H9 (cell line): ENCODE data around the gene LRRC27. TPM values are rescaled to one million over a fixed set of nuclear protein-coding genes. Genes with fewer than 3 reads are reported as not detected.
"Not testable (repeated sequence)": the region's sequence is repeated elsewhere in the genome, so short reads cannot be mapped to it uniquely, and the experiment has no call there.

Source experiments
- DNase-seq: peaks from one replicate; pipeline ENCODE4 v3.0.0-alpha.2; 2017
- H2AFZ ChIP-seq: one replicate; pipeline ENCODE4 v1.6.1; 2013; ENCODE audit warnings: mild to moderate bottlenecking, low read length, control low read depth, moderate library complexity
- H2AK5ac ChIP-seq: 2 replicates; pipeline ENCODE4 v1.6.1; 2013; ENCODE audit warnings: low read length, control low read depth, mixed read lengths; ENCODE audit not compliant: insufficient read length
- H2BK120ac ChIP-seq: one replicate; pipeline ENCODE4 v1.6.1; 2013; ENCODE audit warnings: low read depth, mild to moderate bottlenecking, low read length, control low read depth, inconsistent platforms; ENCODE audit not compliant: poor library complexity, severe bottlenecking
- H2BK12ac ChIP-seq: 2 replicates; pipeline ENCODE4 v1.6.1; 2013; ENCODE audit warnings: low read length, control low read depth, mixed read lengths, low read depth; ENCODE audit not compliant: insufficient read length
- H2BK15ac ChIP-seq: 2 replicates; pipeline ENCODE4 v1.6.1; 2013; ENCODE audit warnings: low read depth, low read length, control low read depth
- H2BK20ac ChIP-seq: one replicate; pipeline ENCODE4 v1.6.1; 2013; ENCODE audit warnings: low read depth, mild to moderate bottlenecking, low read length, control low read depth, inconsistent platforms; ENCODE audit not compliant: poor library complexity, severe bottlenecking
- H2BK5ac ChIP-seq: 2 replicates; pipeline ENCODE4 v1.6.1; 2013; ENCODE audit warnings: low read length, control low read depth, mixed read lengths; ENCODE audit not compliant: insufficient read length
- H3K14ac ChIP-seq: 2 replicates; pipeline ENCODE4 v1.6.1; 2013; ENCODE audit warnings: low read length, control low read depth; ENCODE audit not compliant: insufficient read depth
- H3K18ac ChIP-seq: 2 replicates; pipeline ENCODE4 v1.6.1; 2013; ENCODE audit warnings: low read depth, mild to moderate bottlenecking, mixed read lengths, low read length, control low read depth; ENCODE audit not compliant: insufficient read length
- H3K23ac ChIP-seq: 2 replicates; pipeline ENCODE4 v1.6.1; 2013; ENCODE audit warnings: low read length, control low read depth, mixed read lengths, low read depth; ENCODE audit not compliant: insufficient read length
- H3K23me2 ChIP-seq: 2 replicates; pipeline ENCODE4 v1.6.1; 2013; ENCODE audit warnings: low read depth, mild to moderate bottlenecking, mixed read lengths, low read length, control low read depth; ENCODE audit not compliant: insufficient read length, poor library complexity, severe bottlenecking
- H3K27ac ChIP-seq: 2 replicates; pipeline ENCODE4 v1.5.1; 2013; ENCODE audit warnings: low read length, control low read depth, mixed read lengths, low read depth; ENCODE audit not compliant: insufficient read length
- H3K27me3 ChIP-seq: 2 replicates; pipeline ENCODE4 v1.6.1; 2013; ENCODE audit warnings: low read length, control low read depth, inconsistent platforms; ENCODE audit not compliant: insufficient read depth
- H3K4ac ChIP-seq: 2 replicates; pipeline ENCODE4 v1.6.1; 2013; ENCODE audit warnings: low read depth, mild to moderate bottlenecking, control low read depth, inconsistent platforms, low read length, moderate library complexity
- H3K4me1 ChIP-seq: 2 replicates; pipeline ENCODE4 v1.6.1; 2013; ENCODE audit warnings: low read length, control low read depth, inconsistent platforms; ENCODE audit not compliant: insufficient read depth
- H3K4me2 ChIP-seq: 2 replicates; pipeline ENCODE4 v1.6.1; 2013; ENCODE audit warnings: low read length, control low read depth, mixed read lengths; ENCODE audit not compliant: insufficient read length, insufficient read depth
- H3K56ac ChIP-seq: 2 replicates; pipeline ENCODE4 v1.6.1; 2013; ENCODE audit warnings: low read depth, mild to moderate bottlenecking, mixed read lengths, low read length, control low read depth; ENCODE audit not compliant: insufficient read length
- H3K79me1 ChIP-seq: 2 replicates; pipeline ENCODE4 v1.6.1; 2013; ENCODE audit warnings: low read depth, mild to moderate bottlenecking, moderate library complexity, low read length, control low read depth, inconsistent platforms; ENCODE audit not compliant: insufficient read depth, poor library complexity, severe bottlenecking
- H3K79me2 ChIP-seq: 2 replicates; pipeline ENCODE4 v1.6.1; 2013; ENCODE audit warnings: low read length, control low read depth, inconsistent platforms; ENCODE audit not compliant: insufficient read depth
- H3K9ac ChIP-seq: 2 replicates; pipeline ENCODE4 v1.6.1; 2013; ENCODE audit warnings: low read length, control low read depth, mixed read lengths; ENCODE audit not compliant: insufficient read length; ENCODE audit errors: extremely low read depth
- H3K9me3 ChIP-seq: one replicate; pipeline ENCODE4 v1.6.1; 2013; ENCODE audit warnings: low read depth, low read length, inconsistent platforms; ENCODE audit not compliant: control insufficient read depth
- H3T11ph ChIP-seq: one replicate; pipeline ENCODE4 v1.6.1; 2013; ENCODE audit warnings: mild to moderate bottlenecking, low read length, control low read depth, inconsistent platforms
- H4K20me1 ChIP-seq: one replicate; pipeline ENCODE4 v1.6.1; 2013; ENCODE audit not compliant: control insufficient read depth, insufficient read length, insufficient read depth
- H4K5ac ChIP-seq: 2 replicates; pipeline ENCODE4 v1.6.1; 2013; ENCODE audit warnings: low read depth, mild to moderate bottlenecking, mixed read lengths, low read length, control low read depth; ENCODE audit not compliant: insufficient read length
- H4K8ac ChIP-seq: replicated peaks from 2 replicates; pipeline ENCODE4 v1.6.1; 2013; ENCODE audit warnings: low read length, control low read depth, mixed read lengths, low read depth; ENCODE audit not compliant: insufficient read length
- H4K91ac ChIP-seq: 2 replicates; pipeline ENCODE4 v1.6.1; 2013; ENCODE audit warnings: low read depth, mild to moderate bottlenecking, moderate library complexity, mixed read lengths, low read length, control low read depth; ENCODE audit not compliant: insufficient read length
- H3K27ac Mint-ChIP-seq, 3 experiments: 2 replicates in 2 of 3; 3 replicates in 1 of 3; pipeline ENCODE4 v1.8.0; 2020 to 2021; ENCODE audit warnings: mixed read lengths in 3 of 3, mild to moderate bottlenecking in 1 of 3, moderate library complexity in 1 of 3
- H3K27me3 Mint-ChIP-seq: 2 replicates; pipeline ENCODE4 v1.8.0; 2021; ENCODE audit warnings: low read depth, mild to moderate bottlenecking, moderate library complexity, mixed read lengths
- H3K36me3 Mint-ChIP-seq, 3 experiments: 2 replicates in 2 of 3; 3 replicates in 1 of 3; pipeline ENCODE4 v1.8.0; 2020 to 2021; ENCODE audit warnings: low read depth in 3 of 3, mixed read lengths in 3 of 3; ENCODE audit not compliant: insufficient read depth in 1 of 3
- H3K4me1 Mint-ChIP-seq, 2 experiments: 2 replicates each; pipeline ENCODE4 v1.8.0; 2020; ENCODE audit warnings: mixed read lengths in 2 of 2
- H3K4me3 Mint-ChIP-seq, 2 experiments: 2 replicates in 1 of 2; 3 replicates in 1 of 2; pipeline ENCODE4 v1.8.0; 2020 to 2021; ENCODE audit warnings: mild to moderate bottlenecking in 2 of 2, mixed read lengths in 2 of 2, moderate library complexity in 1 of 2
- H3K9me3 Mint-ChIP-seq, 2 experiments: 2 replicates in 1 of 2; 3 replicates in 1 of 2; pipeline ENCODE4 v1.8.0; 2020; ENCODE audit warnings: mild to moderate bottlenecking in 2 of 2, mixed read lengths in 2 of 2, moderate library complexity in 1 of 2
- CTCF ChIP-seq: fragments of 200-600 bp; sonication (generic); conservative IDR thresholded peaks from 3 replicates; pipeline ENCODE4 v1.8.0; 2021; ENCODE audit warnings: antibody characterized with exemption, mild to moderate bottlenecking
- WGBS: extraction: QIAGEN DNeasy Blood & Tissue Kit; methylation state at CpG from one replicate; pipeline ENCODE4 v1.1.7; 2013; ENCODE audit warnings: missing lambda C conversion rate, low lambda C conversion rate, mixed read lengths; ENCODE audit not compliant: insufficient read length; ENCODE audit errors: extremely low coverage; 5-methylcytosine and 5-hydroxymethylcytosine counted together
- total RNA-seq: library from RNA; stranded (reverse); gene quantifications from 2 replicates; pipeline ENCODE4 v1.2.1, GENCODE V29; 2021

LRRC27 gene
- total RNA-seq, 1 experiment from 2014 or later: 2.7 TPM

DNA sequence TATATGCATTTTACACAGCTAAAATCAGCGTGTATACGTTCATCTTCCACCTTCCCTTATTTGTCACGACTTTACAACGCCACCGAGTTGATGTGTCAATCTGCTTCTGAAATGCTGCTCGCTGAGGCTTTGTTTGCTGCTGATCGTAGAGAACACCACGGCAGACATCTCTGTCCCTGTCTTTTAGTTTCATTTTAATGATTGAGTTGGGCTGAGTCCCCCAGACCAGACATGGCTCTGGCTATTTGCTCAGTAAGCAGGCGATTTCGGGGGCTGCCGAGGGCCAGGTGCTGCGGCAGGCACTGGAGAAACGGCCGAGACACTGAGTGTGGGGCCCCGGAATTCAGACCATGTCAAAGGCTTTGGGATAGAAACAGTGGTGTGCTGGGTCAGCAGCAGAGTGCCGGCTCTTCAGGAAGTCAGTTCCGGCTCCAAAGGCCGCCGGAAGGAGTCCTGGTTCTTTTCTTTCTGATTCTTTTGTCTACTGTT is 5.0 kb downstream of the LRRC27 start:
- peak overlapping the region in 1 of 2 experiments; percentile 25; a peak in 3 of 5 replicates for H3K4me3 Mint-ChIP-seq
- Histone ChIP-seq H3K23me2 (peaks cover 7% of the 10 kb centered on the region), H3K9ac (no peak overlapping the region)

GRCh38 chr10:132337854-132338253 is 5.9 kb downstream of the LRRC27 start:
- not testable (repeated sequence) for H2AK5ac ChIP-seq, H3K9ac ChIP-seq, H3K56ac ChIP-seq, H3K4me1 ChIP-seq, H2AFZ ChIP-seq, H4K5ac ChIP-seq, H3K23ac ChIP-seq, H3K79me1 ChIP-seq, DNase-seq, H3K14ac ChIP-seq, H2BK20ac ChIP-seq, H2BK5ac ChIP-seq, H3K4ac ChIP-seq, H3T11ph ChIP-seq, H3K27me3 ChIP-seq, H4K20me1 ChIP-seq, H3K23me2 ChIP-seq, H3K4me2 ChIP-seq, H3K27ac ChIP-seq, H2BK15ac ChIP-seq, H4K8ac ChIP-seq, H3K18ac ChIP-seq, H4K91ac ChIP-seq, H3K9me3 ChIP-seq, H2BK12ac ChIP-seq, H2BK120ac ChIP-seq, H3K79me2 ChIP-seq, H3K4me3 Mint-ChIP-seq, H3K36me3 Mint-ChIP-seq, H3K9me3 Mint-ChIP-seq
- H3K4me1 Mint-ChIP-seq: peaks cover 12 to 23% of the 10 kb centered on the region in 2 experiments
- no CpG with 5 or more reads among the region's 7 CpGs for WGBS
- peaks cover 15% of the 10 kb centered on the region for H3K27me3 Mint-ChIP-seq
- H3K27ac Mint-ChIP-seq: peak overlapping the region in 1 of 3 experiments; percentile 67; a peak in 2 of 7 replicates

More for the DNA sequence above, 5.0 kb downstream of the LRRC27 start:
- Histone ChIP-seq H3K4me1 (0 out of 2 replicates have a peak, but pooled peaks cover 3% of the 10 kb centered on the region), H4K5ac (no peak overlapping the region), H2AK5ac (no peak overlapping the region), H2BK20ac (no peak overlapping the region), H3K14ac (no peak overlapping the region), H3K23ac (no peak overlapping the region), H3K56ac (no peak overlapping the region), H2AFZ (no peak overlapping the region), H3K18ac (no peak overlapping the region), H2BK5ac (no peak overlapping the region), H4K8ac (no peak overlapping the region), H2BK12ac (no peak overlapping the region), H2BK15ac (no peak overlapping the region), H4K91ac (no peak overlapping the region), H3K27ac (no peak overlapping the region), H4K20me1 (no peaks in the 10 kb centered on the region), H3K4ac (no peak overlapping the region), H3T11ph (no peak overlapping the region), H3K4me2 (no peak overlapping the region), H3K79me1 (no peaks in the 10 kb centered on the region), H2BK120ac (no peak overlapping the region), H3K79me2 (no peaks in the 10 kb centered on the region), H3K9me3 (no peaks in the 10 kb centered on the region), H3K27me3 (no peaks in the 10 kb centered on the region)
- no peak for TF ChIP-seq CTCF
- WGBS: no CpG with 5 or more reads among the region's 19 CpGs
- no peaks in the 10 kb centered on the region; a peak in 1 of 5 replicates for H3K9me3 Mint-ChIP-seq
- H3K4me1 Mint-ChIP-seq: peaks cover 16 to 28% of the 10 kb centered on the region in 2 experiments
- H3K27ac Mint-ChIP-seq: peak overlapping the region in 1 of 3 experiments; percentile 67; a peak in 3 of 7 replicates
- H3K36me3 Mint-ChIP-seq: no peaks in the 10 kb centered on the region; a peak in 1 of 7 replicates
- DNase-seq: no peak
- peaks cover 17% of the 10 kb centered on the region for H3K27me3 Mint-ChIP-seq
